GM12892 (cell line): ENCODE measurements around the gene TMPRSS4.

Experiments used
- POLR2A ChIP-seq: IDR thresholded peaks from 2 replicates; pipeline ENCODE4 v1.6.1; 2011; ENCODE audit warnings: low read depth, low read length, control low read depth
- POLR2AphosphoS5 ChIP-seq: IDR thresholded peaks from 2 replicates; pipeline ENCODE4 v1.6.1; 2011; ENCODE audit warnings: low read depth, low read length, control low read depth
- TAF1 ChIP-seq: IDR thresholded peaks from 2 replicates; pipeline ENCODE4 v1.6.1; 2011; ENCODE audit warnings: low read depth, mild to moderate bottlenecking, control low read depth, low read length, borderline replicate concordance

- TF ChIP-seq POLR2AphosphoS5 (no peak), TAF1 (no peak), POLR2A (no peak)
Measured at GRCh38 chr11:118138839-118139420, 62.1 kb downstream of the TMPRSS4 start.
